Esophagus muscularis mucosa (tissue), 3 donors: ENCODE data around the gene RNLS.

Source experiments
- CTCF ChIP-seq, 3 experiments: fragments of 200-600 bp in 2 of 3; fragments of 450-650 bp in 1 of 3; sonication (generic) in 2 of 3; IDR thresholded peaks; one replicate each; pipeline ENCODE4 v1.5.1; 2017 to 2019; ENCODE audit warnings: antibody characterized with exemption in 3 of 3, mild to moderate bottlenecking in 2 of 3, moderate library complexity in 1 of 3
- POLR2A ChIP-seq: fragments of 450-650 bp; IDR thresholded peaks from one replicate; pipeline ENCODE4 v1.6.1; 2017; ENCODE audit warnings: antibody characterized with exemption, moderate library complexity, mild to moderate bottlenecking, low read depth
- POLR2AphosphoS5 ChIP-seq, 2 donors: sonication (generic); formaldehyde crosslinking; IDR thresholded peaks; one replicate each; pipeline ENCODE4 v1.6.1; 2017; ENCODE audit warnings: antibody characterized with exemption in 2 of 2

- no peak for TF ChIP-seq POLR2A
- TF ChIP-seq CTCF (IDR thresholded peaks at IDR 0.05), result no peak
- peak in 1 of 2 donors; percentile 62 for TF ChIP-seq POLR2AphosphoS5 (IDR thresholded peaks at IDR 0.05)
Observed at GRCh38 chr10:88256013-88256680, 327.0 kb downstream of the RNLS start.
